Cortex of kidney (tissue), 1 donor: Measurements from ENCODE around the gene MACROD2.

Source experiments
- DNase-seq: peaks from one replicate; lab custom pipeline; 2025; lab: John Stamatoyannopoulos, UW

Gene MACROD2

GRCh38 chr20:14816471-14816870 lies 821.2 kb downstream of the MACROD2 start:
- DNase-seq: no peak

GRCh38 chr20:14817101-14817500 lies 821.8 kb downstream of the MACROD2 start:
- no peak for DNase-seq

GRCh38 chr20:14820771-14821170 lies 825.5 kb downstream of the MACROD2 start:
- no peak for DNase-seq

GRCh38 chr20:14821251-14821650 lies 825.9 kb downstream of the MACROD2 start:
- DNase-seq: no peak

GRCh38 chr20:14824996-14825395 lies 829.7 kb downstream of the MACROD2 start:
- no peak for DNase-seq

GRCh38 chr20:14826543-14827313 lies 831.4 kb downstream of the MACROD2 start:
- no peak for DNase-seq

GRCh38 chr20:14828459-14828858 lies 833.1 kb downstream of the MACROD2 start:
- no peak for DNase-seq

GRCh38 chr20:14829906-14830305 lies 834.6 kb downstream of the MACROD2 start:
- DNase-seq: no peak

GRCh38 chr20:14830466-14830865 lies 835.1 kb downstream of the MACROD2 start:
- DNase-seq: no peak

GRCh38 chr20:14830899-14831298 lies 835.6 kb downstream of the MACROD2 start:
- DNase-seq: no peak

- DNase-seq: no peak
These were observed 837.3 kb downstream of the MACROD2 start for GRCh38 chr20:14832630-14833029.

GRCh38 chr20:14838663-14839628 lies 843.6 kb downstream of the MACROD2 start:
- no peak for DNase-seq

- DNase-seq: no peak
These were observed 850.2 kb downstream of the MACROD2 start for GRCh38 chr20:14845199-14846160.

GRCh38 chr20:14848806-14849205 lies 853.5 kb downstream of the MACROD2 start:
- no peak for DNase-seq

GRCh38 chr20:14853079-14853478 lies 857.8 kb downstream of the MACROD2 start:
- no peak for DNase-seq

- DNase-seq: no peak
These were observed 859.9 kb downstream of the MACROD2 start for GRCh38 chr20:14855171-14855570.

- no peak for DNase-seq
These were observed 864.3 kb downstream of the MACROD2 start for GRCh38 chr20:14859627-14860026.

- DNase-seq: no peak
These were observed 865.1 kb downstream of the MACROD2 start for GRCh38 chr20:14860410-14860814.

- no peak for DNase-seq
These were observed 865.8 kb downstream of the MACROD2 start for GRCh38 chr20:14861028-14861699.

GRCh38 chr20:14865169-14865568 lies 869.9 kb downstream of the MACROD2 start:
- no peak for DNase-seq

- no peak for DNase-seq
These were observed 870.4 kb downstream of the MACROD2 start for GRCh38 chr20:14865731-14866130.
